ENCODE results near the gene TAS2R39. TPM values are rescaled to one million over a fixed set of nuclear protein-coding genes. Genes with fewer than 3 reads are reported as not detected.
A peak's percentile ranks its signal among the peaks of the same experiment; 100 is the strongest.
"Not testable (repeated sequence)": the region's sequence is repeated elsewhere in the genome, so short reads cannot be mapped to it uniquely, and the experiment has no call there.

Gene TAS2R39
- total and polyA plus RNA-seq, 5 donors from 2014 or later: not detected

GRCh38 chr7:143202161-143202560 is 18.9 kb downstream of the TAS2R39 start:
- no peak for ATAC-seq (ENCODE audit: low read depth in 2 of 2)
- no peaks in the 10 kb centered on the region for H3K9me3 Mint-ChIP-seq
- no peak overlapping the region for H3K4me3 Mint-ChIP-seq
- no peaks in the 10 kb centered on the region for H3K36me3 Mint-ChIP-seq
- no peaks in the 10 kb centered on the region for H3K36me3 ChIP-seq (ENCODE audit: control insufficient read depth, insufficient read depth, low read length)
- H3K9me3 ChIP-seq (ENCODE audit: control insufficient read depth in 2 of 2, low read length in 2 of 2): no peaks in the 10 kb centered on the region
- no peak overlapping the region for H3K27ac ChIP-seq (ENCODE audit: insufficient read depth, low read length, poor library complexity, severe bottlenecking)
- peaks cover 60% of the 10 kb centered on the region for H3K27me3 Mint-ChIP-seq
- peak overlapping the region in 1 of 3 donors; percentile 39 for H3K27ac Mint-ChIP-seq
- no peak for DNase-seq
- H3K4me1 Mint-ChIP-seq: peaks cover 0 to 9% (median 7%) of the 10 kb centered on the region in 4 donors
- peaks cover 19% of the 10 kb centered on the region for H3K27me3 ChIP-seq (ENCODE audit: control insufficient read depth, insufficient read depth, low read length)
- H3K4me3 ChIP-seq (ENCODE audit: low read depth, low read length): no peak overlapping the region
- peaks cover 7% of the 10 kb centered on the region for H3K4me1 ChIP-seq (ENCODE audit: control insufficient read depth, insufficient read depth, low read length, poor library complexity, severe bottlenecking)

- H3K4me3 ChIP-seq (ENCODE audit: low read depth, low read length): no peak overlapping the region
- no peaks in the 10 kb centered on the region for H3K36me3 Mint-ChIP-seq
- H3K27ac Mint-ChIP-seq: peak overlapping the region in 1 of 3 donors; percentile 1
- peaks cover 56% of the 10 kb centered on the region for H3K27me3 Mint-ChIP-seq
- no peaks in the 10 kb centered on the region for H3K36me3 ChIP-seq (ENCODE audit: control insufficient read depth, insufficient read depth, low read length)
- H3K9me3 Mint-ChIP-seq: no peaks in the 10 kb centered on the region
- no peak for DNase-seq
- peaks cover 10% of the 10 kb centered on the region for H3K27me3 ChIP-seq (ENCODE audit: control insufficient read depth, insufficient read depth, low read length)
- no peak overlapping the region for H3K4me3 Mint-ChIP-seq
- no peak for ATAC-seq (ENCODE audit: low read depth in 2 of 2)
- H3K27ac ChIP-seq (ENCODE audit: insufficient read depth, low read length, poor library complexity, severe bottlenecking): no peak overlapping the region
- peaks cover 0 to 9% (median 7%) of the 10 kb centered on the region in 4 donors for H3K4me1 Mint-ChIP-seq
- peaks cover 7% of the 10 kb centered on the region for H3K4me1 ChIP-seq (ENCODE audit: control insufficient read depth, insufficient read depth, low read length, poor library complexity, severe bottlenecking)
- H3K9me3 ChIP-seq (ENCODE audit: control insufficient read depth in 2 of 2, low read length in 2 of 2): no peaks in the 10 kb centered on the region
Observed at GRCh38 chr7:143203386-143203785, 20.2 kb downstream of the TAS2R39 start.

DNA sequence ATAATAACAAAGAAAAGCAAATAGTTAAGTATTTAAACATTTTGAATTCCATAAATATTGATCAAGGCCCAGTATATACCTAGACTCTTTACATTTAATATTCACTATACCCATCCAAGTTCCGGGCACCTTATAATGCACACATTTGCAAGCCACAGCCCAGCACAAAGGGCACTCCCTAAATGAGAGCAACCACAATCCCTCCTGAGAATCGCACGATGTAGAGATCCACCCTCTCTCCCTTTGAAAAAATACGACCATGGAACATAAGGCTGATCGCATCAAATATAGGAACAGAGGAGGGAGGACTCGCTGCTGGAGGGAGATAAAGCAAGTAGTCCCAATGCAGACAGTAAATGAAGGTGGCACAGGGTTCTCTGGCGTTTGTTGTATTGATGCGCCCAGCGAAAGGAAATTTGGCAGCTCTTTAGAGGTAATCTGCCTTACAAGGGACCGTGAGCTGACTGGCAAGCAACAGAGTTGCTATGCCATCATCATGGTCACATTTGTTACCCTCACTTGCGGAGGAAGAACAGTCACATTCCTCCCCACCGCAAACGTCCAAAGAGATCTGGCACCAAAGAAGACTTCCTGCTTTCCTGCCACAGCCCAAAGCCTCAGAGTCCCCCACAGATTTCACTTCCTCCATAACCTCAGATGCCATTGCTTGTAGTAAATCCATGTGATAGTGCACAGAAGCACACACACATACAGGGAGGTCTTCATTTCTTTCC is 22.5 kb downstream of the TAS2R39 start:
- H3K9me3 ChIP-seq (ENCODE audit: control insufficient read depth in 2 of 2, low read length in 2 of 2): no peaks in the 10 kb centered on the region
- H3K36me3 Mint-ChIP-seq: no peaks in the 10 kb centered on the region
- no peaks in the 10 kb centered on the region for H3K36me3 ChIP-seq (ENCODE audit: control insufficient read depth, insufficient read depth, low read length)
- peaks cover 38% of the 10 kb centered on the region for H3K27me3 Mint-ChIP-seq
- H3K27ac Mint-ChIP-seq: no peak overlapping the region
- peak; percentile 44 to 61 for ATAC-seq (ENCODE audit: low read depth in 2 of 2)
- peaks cover 0 to 9% (median 7%) of the 10 kb centered on the region in 4 donors for H3K4me1 Mint-ChIP-seq
- H3K4me3 Mint-ChIP-seq: no peak overlapping the region
- H3K4me3 ChIP-seq (ENCODE audit: low read depth, low read length): peak overlapping the region; percentile 13
- no peak overlapping the region for H3K27ac ChIP-seq (ENCODE audit: insufficient read depth, low read length, poor library complexity, severe bottlenecking)
- peaks cover 11% of the 10 kb centered on the region for H3K27me3 ChIP-seq (ENCODE audit: control insufficient read depth, insufficient read depth, low read length)
- no peaks in the 10 kb centered on the region for H3K9me3 Mint-ChIP-seq
- peaks cover 7% of the 10 kb centered on the region for H3K4me1 ChIP-seq (ENCODE audit: control insufficient read depth, insufficient read depth, low read length, poor library complexity, severe bottlenecking)
- DNase-seq: peak in 2 of 3 donors; percentile 0 to 12

GRCh38 chr7:143210541-143210940 is 27.3 kb downstream of the TAS2R39 start:
- peaks cover 0 to 8% (median 7%) of the 10 kb centered on the region in 4 donors for H3K4me1 Mint-ChIP-seq
- peaks cover 15% of the 10 kb centered on the region for H3K27me3 Mint-ChIP-seq
- H3K36me3 Mint-ChIP-seq: no peaks in the 10 kb centered on the region
- ATAC-seq (ENCODE audit: low read depth in 2 of 2): no peak
- H3K27ac Mint-ChIP-seq: no peak overlapping the region
- Histone ChIP-seq H3K27me3 (ENCODE audit: control insufficient read depth, insufficient read depth, low read length) (peaks cover 5% of the 10 kb centered on the region), H3K4me1 (ENCODE audit: control insufficient read depth, insufficient read depth, low read length, poor library complexity, severe bottlenecking) (peaks cover 7% of the 10 kb centered on the region), H3K36me3 (ENCODE audit: control insufficient read depth, insufficient read depth, low read length) (no peaks in the 10 kb centered on the region), H3K4me3 (ENCODE audit: low read depth, low read length) (no peak overlapping the region), H3K9me3 (ENCODE audit: control insufficient read depth in 2 of 2, low read length in 2 of 2) (no peaks in the 10 kb centered on the region), H3K27ac (ENCODE audit: insufficient read depth, low read length, poor library complexity, severe bottlenecking) (no peak overlapping the region)
- no peak for DNase-seq
- H3K9me3 Mint-ChIP-seq: no peaks in the 10 kb centered on the region
- H3K4me3 Mint-ChIP-seq: no peak overlapping the region

DNA sequence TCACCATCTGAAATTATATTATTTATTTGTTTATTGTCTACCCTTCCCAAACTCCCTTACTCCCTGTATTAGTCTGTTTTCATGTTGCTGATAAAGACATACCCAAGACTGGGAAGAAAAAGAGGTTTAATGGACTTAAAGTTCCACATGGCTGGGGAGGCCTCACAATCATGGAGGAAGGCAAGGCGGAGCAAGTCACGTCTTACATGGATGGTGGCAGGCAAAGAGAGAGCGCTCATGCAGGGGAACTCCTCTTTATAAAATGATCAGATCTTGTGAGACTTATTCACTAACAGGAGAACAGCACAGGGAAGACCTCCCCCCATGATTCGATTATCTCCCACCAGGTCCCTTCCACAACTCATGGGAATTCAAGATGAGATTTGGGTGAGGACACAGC is 30.3 kb downstream of the TAS2R39 start:
- H3K9me3 Mint-ChIP-seq, H3K4me1 Mint-ChIP-seq: not testable (repeated sequence)

GRCh38 chr7:143214789-143215679 is 31.8 kb downstream of the TAS2R39 start:
- Mint-ChIP-seq H3K4me1 (no peaks in the 10 kb centered on the region), H3K4me3 (no peak overlapping the region), H3K9me3 (no peaks in the 10 kb centered on the region), H3K36me3 (no peaks in the 10 kb centered on the region), H3K27ac (peak overlapping the region in 1 of 3 donors; percentile 26), H3K27me3 (peaks cover 17% of the 10 kb centered on the region)
- ATAC-seq (ENCODE audit: low read depth in 2 of 2) (peak; percentile 89 to 91), DNase-seq (peak; percentile 50 to 88 (median 80))
- H3K4me3 ChIP-seq (ENCODE audit: low read depth, low read length): no peak overlapping the region
- no peaks in the 10 kb centered on the region for H3K9me3 ChIP-seq (ENCODE audit: control insufficient read depth in 2 of 2, low read length in 2 of 2)
- no peaks in the 10 kb centered on the region for H3K4me1 ChIP-seq (ENCODE audit: control insufficient read depth, insufficient read depth, low read length, poor library complexity, severe bottlenecking)
- H3K36me3 ChIP-seq (ENCODE audit: control insufficient read depth, insufficient read depth, low read length): no peaks in the 10 kb centered on the region
- no peak overlapping the region for H3K27ac ChIP-seq (ENCODE audit: insufficient read depth, low read length, poor library complexity, severe bottlenecking)
- peaks cover 2% of the 10 kb centered on the region for H3K27me3 ChIP-seq (ENCODE audit: control insufficient read depth, insufficient read depth, low read length)

More for the DNA sequence above, 30.3 kb downstream of the TAS2R39 start:
- not testable (repeated sequence) for ATAC-seq (ENCODE audit: low read depth in 2 of 2); H3K9me3 ChIP-seq (ENCODE audit: control insufficient read depth in 2 of 2, low read length in 2 of 2); H3K36me3 Mint-ChIP-seq; H3K4me1 ChIP-seq (ENCODE audit: control insufficient read depth, insufficient read depth, low read length, poor library complexity, severe bottlenecking); H3K36me3 ChIP-seq (ENCODE audit: control insufficient read depth, insufficient read depth, low read length); H3K4me3 ChIP-seq (ENCODE audit: low read depth, low read length); DNase-seq; H3K4me3 Mint-ChIP-seq; H3K27ac Mint-ChIP-seq; H3K27me3 ChIP-seq (ENCODE audit: control insufficient read depth, insufficient read depth, low read length); H3K27ac ChIP-seq (ENCODE audit: insufficient read depth, low read length, poor library complexity, severe bottlenecking)
- peaks cover 18% of the 10 kb centered on the region for H3K27me3 Mint-ChIP-seq

- no peak overlapping the region for H3K4me3 ChIP-seq (ENCODE audit: low read depth, low read length)
- no peaks in the 10 kb centered on the region for H3K9me3 ChIP-seq (ENCODE audit: control insufficient read depth in 2 of 2, low read length in 2 of 2)
- H3K4me1 ChIP-seq (ENCODE audit: control insufficient read depth, insufficient read depth, low read length, poor library complexity, severe bottlenecking): no peaks in the 10 kb centered on the region
- no peaks in the 10 kb centered on the region for H3K4me1 Mint-ChIP-seq
- H3K9me3 Mint-ChIP-seq: no peaks in the 10 kb centered on the region
- ATAC-seq (ENCODE audit: low read depth in 2 of 2): no peak
- peaks cover 17% of the 10 kb centered on the region for H3K27me3 Mint-ChIP-seq
- H3K27ac Mint-ChIP-seq: no peak overlapping the region
- no peaks in the 10 kb centered on the region for H3K36me3 Mint-ChIP-seq
- H3K27ac ChIP-seq (ENCODE audit: insufficient read depth, low read length, poor library complexity, severe bottlenecking): no peak overlapping the region
- H3K4me3 Mint-ChIP-seq: no peak overlapping the region
- no peaks in the 10 kb centered on the region for H3K36me3 ChIP-seq (ENCODE audit: control insufficient read depth, insufficient read depth, low read length)
- H3K27me3 ChIP-seq (ENCODE audit: control insufficient read depth, insufficient read depth, low read length): no peaks in the 10 kb centered on the region
- no peak for DNase-seq
Observed at GRCh38 chr7:143216151-143216550, 32.9 kb downstream of the TAS2R39 start.
